HepG2 (cell line): ENCODE measurements around the gene MAN1B1. TPM values are rescaled to one million over a fixed set of nuclear protein-coding genes. Genes with fewer than 3 reads are reported as not detected.

ENCODE experiments used
- KLF16 ChIP-seq, 2 experiments: sonication (generic) in 1 of 2; formaldehyde crosslinking in 1 of 2; IDR thresholded peaks; 2 replicates each; pipeline versions ENCODE4 v1.6.1 to v1.8.0; 2016 to 2023; ENCODE audit warnings: missing genetic modification reagents in 2 of 2, missing compliant biosample characterization in 1 of 2
- MED8 ChIP-seq: sonication (generic); formaldehyde crosslinking; IDR thresholded peaks from 2 replicates; pipeline ENCODE4 v1.8.1; 2023; ENCODE audit warnings: mild to moderate bottlenecking, missing genetic modification reagents; ENCODE audit not compliant: insufficient replicate concordance
- PAWR ChIP-seq: sonication (generic); formaldehyde crosslinking; IDR thresholded peaks from 2 replicates; pipeline ENCODE4 v1.4.0; 2020; ENCODE audit warnings: missing genetic modification reagents, mild to moderate bottlenecking, borderline replicate concordance
- PPARG ChIP-seq: conservative IDR thresholded peaks from 2 replicates; pipeline ENCODE4 v1.6.1; 2016; ENCODE audit warnings: missing biosample characterization, missing genetic modification reagents
- RELA ChIP-seq: sonication (generic); formaldehyde crosslinking; IDR thresholded peaks from 2 replicates; pipeline ENCODE4 v1.4.0; 2020; ENCODE audit warnings: missing genetic modification reagents
- SNAI1 ChIP-seq: sonication (generic); formaldehyde crosslinking; IDR thresholded peaks from 2 replicates; pipeline ENCODE4 v1.5.0; 2020; ENCODE audit warnings: mild to moderate bottlenecking, missing genetic modification reagents, borderline replicate concordance
- SNAPC4 ChIP-seq: sonication (generic); formaldehyde crosslinking; IDR thresholded peaks from 2 replicates; pipeline ENCODE4 v1.4.0; 2020; ENCODE audit warnings: mild to moderate bottlenecking, missing genetic modification reagents
- ZBTB40 ChIP-seq, 2 experiments: fragments of 450-650 bp in 1 of 2; sonication (generic) in 1 of 2; formaldehyde crosslinking in 1 of 2; IDR thresholded peaks; 2 replicates each; pipeline versions ENCODE4 v1.6.1 to v1.8.0; 2016 to 2022; ENCODE audit warnings: antibody characterized with exemption in 1 of 2, mild to moderate bottlenecking in 1 of 2, missing genetic modification reagents in 1 of 2
- ZNF446 ChIP-seq: sonication (generic); formaldehyde crosslinking; IDR thresholded peaks from 2 replicates; pipeline ENCODE4 v1.5.0; 2020; ENCODE audit warnings: mild to moderate bottlenecking, missing genetic modification reagents
- ZNF781 ChIP-seq: sonication (generic); formaldehyde crosslinking; IDR thresholded peaks from 2 replicates; pipeline ENCODE4 v1.5.1; 2020; ENCODE audit warnings: borderline replicate concordance, mild to moderate bottlenecking, missing genetic modification reagents; ENCODE audit errors: not compliant biosample characterization
- polyA plus RNA-seq, 8 experiments: library from polyadenylated mRNA; depleted of rRNA in 3 of 8; stranded (reverse) in 7 of 8; unstranded in 1 of 8; fragments of >200 nt; fragmentation: Illumina TruSeq in 4 of 8; extraction: Trizol in 4 of 8; gene quantifications; 2 replicates each; pipeline versions ENCODE4 v1.2.1 to v1.2.3, GENCODE V29; 2011 to 2016; ENCODE audit warnings: low read depth in 4 of 8, missing spikeins in 1 of 8, mixed read lengths in 1 of 8; ENCODE audit not compliant: insufficient read depth in 1 of 8
- total RNA-seq, 5 experiments: library from RNA; depleted of rRNA; stranded (reverse); fragments of >200 nt; fragmentation: Illumina TruSeq; extraction: Trizol; gene quantifications; 2 replicates each; pipeline ENCODE4 v1.2.3, GENCODE V29; 2016; ENCODE audit warnings: low read depth in 1 of 5
- TF ChIP-seq, protein P1 (sequence below): sonication (generic); formaldehyde crosslinking; IDR thresholded peaks from 2 replicates; pipeline ENCODE4 v1.8.1; 2023; ENCODE audit warnings: mild to moderate bottlenecking, inconsistent platforms, moderate library complexity, missing genetic modification reagents, borderline replicate concordance

MAN1B1 gene
- total and polyA plus RNA-seq, 2 of the 13 experiments (the other 11 are each of a cell fraction or from before 2014, with no cell fraction given): 48.9 to 59.5 TPM

DNA sequence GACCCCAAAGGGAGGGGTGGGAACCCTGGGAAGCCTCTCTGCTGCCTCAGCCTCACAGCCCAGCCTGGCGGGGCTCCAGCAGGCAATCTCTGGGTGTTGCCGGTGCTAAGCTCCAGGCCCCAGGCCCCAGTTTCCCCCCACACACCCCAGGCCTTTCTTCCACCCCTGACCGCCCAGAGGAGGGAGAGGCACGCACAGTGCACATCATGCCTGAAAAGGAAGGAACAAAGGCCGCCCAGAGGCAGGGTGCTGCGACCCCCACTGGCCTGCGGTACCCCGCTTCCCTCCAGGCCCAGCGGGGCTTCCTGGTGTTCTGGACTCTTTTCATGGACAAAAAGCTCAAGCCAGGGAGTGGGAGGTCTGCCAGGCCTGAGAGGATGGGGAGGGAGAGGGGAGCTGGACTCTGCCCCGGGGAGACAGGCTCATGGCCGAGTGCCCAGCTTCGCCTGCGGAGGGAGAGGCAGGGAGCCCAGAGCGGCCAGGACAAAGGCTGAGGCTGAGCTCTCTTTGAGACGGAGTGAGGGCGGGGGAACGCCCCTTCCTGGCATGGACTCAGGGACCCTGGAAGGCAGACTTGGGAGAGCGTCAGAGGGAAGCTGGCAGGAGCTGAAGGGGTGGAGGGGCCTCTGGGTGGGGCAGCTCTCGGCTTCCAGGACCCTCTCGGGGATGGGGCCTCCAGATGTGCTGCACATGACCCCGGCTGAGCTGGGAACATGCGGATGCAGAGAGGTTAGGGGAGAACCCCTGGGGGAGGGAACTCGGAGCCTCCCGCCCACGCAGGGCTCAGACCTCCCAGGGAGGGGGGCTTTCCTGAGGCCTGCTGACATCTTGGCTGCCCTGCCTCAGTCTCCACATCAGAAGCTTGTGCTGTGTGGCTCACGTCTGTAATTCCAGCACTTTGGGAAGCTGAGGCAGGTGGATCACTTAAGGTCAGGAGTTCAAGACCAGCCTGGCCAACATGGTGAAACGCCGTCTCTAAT, 31.1 kb upstream of the MAN1B1 start (continued):
- TF ChIP-seq ZBTB40 (IDR thresholded peaks at IDR 0.05): no peak
- TF ChIP-seq ZBTB40 (CRISPR knock-in tag; IDR thresholded peaks at IDR 0.05): peak; percentile 32; the same call in 1 of the 2 replicates
- TF ChIP-seq SNAPC4: peak; percentile 85; the same call in 1 of the 2 replicates
- TF ChIP-seq, protein P1, sequence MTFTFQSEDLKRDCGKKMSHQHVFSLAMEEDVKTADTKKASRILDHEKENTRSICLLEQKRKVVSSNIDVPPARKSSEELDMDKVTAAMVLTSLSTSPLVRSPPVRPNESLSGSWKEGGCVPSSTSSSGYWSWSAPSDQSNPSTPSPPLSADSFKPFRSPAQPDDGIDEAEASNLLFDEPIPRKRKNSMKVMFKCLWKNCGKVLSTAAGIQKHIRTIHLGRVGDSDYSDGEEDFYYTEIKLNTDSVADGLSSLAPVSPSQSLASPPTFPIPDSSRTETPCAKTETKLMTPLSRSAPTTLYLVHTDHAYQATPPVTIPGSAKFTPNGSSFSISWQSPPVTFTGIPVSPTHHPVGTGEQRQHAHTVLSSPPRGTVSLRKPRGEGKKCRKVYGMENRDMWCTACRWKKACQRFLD (CRISPR knock-in tag): peak; percentile 32; the same call in 1 of the 2 replicates
- no peak for TF ChIP-seq RELA (CRISPR knock-in tag)
- TF ChIP-seq ZNF781 (CRISPR knock-in tag): no peak
- no peak for TF ChIP-seq PPARG (CRISPR knock-in tag)
- TF ChIP-seq SNAI1 (CRISPR knock-in tag): peak; percentile 31; the same call in 1 of the 2 replicates
- TF ChIP-seq KLF16 (CRISPR knock-in tag; IDR thresholded peaks at IDR 0.05): no peak
- no peak for TF ChIP-seq ZNF446 (CRISPR knock-in tag)
- TF ChIP-seq MED8 (CRISPR knock-in tag): peak; percentile 47
- no peak for TF ChIP-seq PAWR (CRISPR knock-in tag)
